GM21367 (cell line): ENCODE measurements around the gene TBC1D8.
A peak's percentile ranks its signal among the peaks of the same experiment; 100 is the strongest.

Experiments used
- ATAC-seq: cut with Tn5 transposase; IDR thresholded peaks from one replicate; pipeline ENCODE4 v1.9.1; 2021; ENCODE audit not compliant: unreplicated experiment

The TBC1D8 gene

DNA sequence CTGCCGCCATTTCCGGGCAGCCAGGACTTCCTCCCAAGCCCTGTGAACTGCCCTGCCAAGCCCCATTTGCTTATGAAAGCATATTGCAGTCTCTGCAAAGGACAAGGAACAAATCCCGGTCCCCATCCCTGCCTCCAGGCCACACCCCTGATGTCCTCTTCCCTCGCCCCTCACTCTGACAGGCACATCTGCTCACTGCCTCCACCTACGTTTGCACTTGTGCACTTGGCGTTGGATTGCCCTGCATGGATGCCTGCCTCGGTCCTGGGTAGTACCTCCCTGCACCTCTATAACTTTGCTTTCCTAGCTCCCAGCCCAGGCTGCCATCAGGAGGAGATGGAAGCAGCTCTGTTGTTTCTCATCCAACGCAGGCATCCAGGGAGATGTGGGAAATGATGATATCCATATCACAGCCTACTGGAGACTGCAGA lies 168.7 kb downstream of the TBC1D8 start:
- ATAC-seq, result no peak

DNA sequence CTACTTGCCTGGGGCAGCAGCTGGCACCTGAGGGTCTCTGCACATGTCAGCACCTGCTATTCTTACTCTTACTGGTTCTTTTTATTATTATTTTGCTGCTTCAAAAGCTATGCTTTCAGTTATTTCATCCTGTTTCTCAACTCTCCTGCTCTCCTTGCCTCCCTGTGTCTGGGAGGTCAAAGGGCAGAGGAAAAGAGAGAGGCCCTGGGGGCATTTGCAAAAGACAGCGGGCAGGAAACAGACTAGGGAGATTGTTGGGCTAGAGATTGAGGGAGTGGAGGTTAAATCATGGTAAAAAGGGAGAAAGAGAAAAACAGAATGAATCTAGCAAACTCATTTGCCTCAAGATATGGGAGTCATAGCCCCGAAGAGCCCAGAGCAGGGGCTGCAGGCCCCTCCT lies 170.2 kb downstream of the TBC1D8 start:
- ATAC-seq, result no peak

GRCh38 chr2:100980046-100980445 lies 171.1 kb downstream of the TBC1D8 start:
- ATAC-seq, result no peak

DNA sequence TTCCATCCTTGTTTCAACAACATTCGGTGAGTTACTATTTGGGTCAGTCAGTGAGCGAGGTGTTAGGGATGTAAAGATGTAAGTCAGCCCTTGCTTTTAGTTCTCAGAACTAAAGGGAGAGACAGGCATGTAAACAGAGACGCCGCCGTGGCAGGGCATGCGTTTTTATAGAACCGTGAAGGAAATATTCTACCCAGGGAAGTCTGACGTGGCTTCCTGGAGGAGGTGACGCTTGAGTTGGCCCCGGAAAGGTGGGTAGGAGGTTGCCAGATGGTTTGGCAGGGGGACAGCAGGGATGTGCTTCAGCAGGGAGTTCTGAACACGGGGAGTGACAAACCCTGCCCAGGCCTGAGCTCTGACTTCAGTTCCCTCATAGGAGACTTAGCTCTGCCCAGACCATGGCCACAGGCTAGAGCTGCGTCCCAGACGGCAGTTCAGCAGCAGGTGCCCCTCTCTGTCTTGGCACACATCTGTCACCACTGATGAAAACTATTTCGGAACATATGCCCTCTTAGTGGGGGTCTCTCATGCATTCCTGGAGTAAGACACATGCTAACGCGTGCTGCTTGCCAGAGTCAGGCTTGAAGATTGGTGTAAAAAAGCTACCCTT lies 172.5 kb downstream of the TBC1D8 start:
- ATAC-seq, result no peak

- ATAC-seq, result no peak
These were observed 173.7 kb downstream of the TBC1D8 start for GRCh38 chr2:100977511-100977910.

- ATAC-seq, result peak; percentile 76
These were observed 174.4 kb downstream of the TBC1D8 start for GRCh38 chr2:100976645-100977391.

DNA sequence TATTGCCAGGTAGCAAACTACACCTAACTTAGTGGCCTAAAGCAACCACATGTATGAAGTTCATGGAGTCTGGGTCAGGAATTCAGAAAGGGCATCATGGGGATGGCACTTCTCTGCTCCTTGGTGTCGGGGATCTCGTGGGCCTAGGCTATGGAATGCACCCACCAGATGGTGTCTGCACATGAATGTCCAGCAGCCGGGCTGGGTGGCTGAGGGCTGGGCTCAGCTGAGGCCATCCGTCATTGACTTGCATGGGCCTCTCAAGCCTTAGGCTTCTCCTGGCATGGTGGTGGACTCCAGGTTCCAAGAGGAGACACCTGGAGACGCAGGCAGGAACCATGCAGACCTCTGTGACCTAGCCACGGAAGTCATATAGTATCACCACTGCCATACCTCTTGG lies 175.1 kb downstream of the TBC1D8 start:
- no peak for ATAC-seq

- ATAC-seq, result no peak
These were observed 175.7 kb downstream of the TBC1D8 start for GRCh38 chr2:100975521-100975785.

DNA sequence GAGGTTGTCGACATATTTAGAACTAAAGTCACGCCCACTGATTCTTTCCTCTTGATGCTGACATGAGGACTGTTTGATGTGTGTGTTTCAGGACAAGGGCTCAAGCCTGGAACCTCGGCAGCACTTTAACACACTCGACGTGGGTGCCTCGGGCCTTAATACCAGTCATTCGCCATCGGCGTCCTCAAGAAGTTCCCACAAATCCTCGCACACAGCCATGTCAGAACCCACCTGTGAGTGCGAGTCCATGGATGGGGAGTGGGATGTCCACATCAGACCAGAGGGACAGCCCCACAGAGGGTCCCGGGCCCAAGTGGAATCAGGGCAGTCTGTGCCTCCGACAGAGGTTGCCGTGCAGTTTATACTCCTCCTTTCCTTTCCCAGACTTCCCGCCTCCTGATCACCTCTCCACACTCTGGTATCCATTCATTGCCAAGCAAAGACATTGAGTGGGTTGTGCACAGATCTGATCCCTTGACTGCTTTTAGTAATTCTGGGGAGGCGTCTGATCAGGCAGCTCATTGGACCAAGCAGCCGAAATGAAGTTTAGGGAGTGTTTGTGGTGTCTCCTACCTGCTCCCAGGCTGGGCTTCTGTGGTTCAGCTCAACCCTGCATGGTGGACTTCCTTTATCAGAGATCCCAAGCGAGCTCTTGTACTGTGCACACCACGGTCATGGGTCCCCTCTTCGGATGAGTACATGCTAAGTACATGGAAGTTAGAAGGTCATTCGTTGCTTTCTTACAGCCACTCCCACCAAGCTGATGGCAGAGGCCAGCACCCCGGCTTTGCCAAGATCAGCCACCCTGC lies 176.3 kb downstream of the TBC1D8 start:
- no peak for ATAC-seq

GRCh38 chr2:100972452-100972851 lies 178.7 kb downstream of the TBC1D8 start:
- no peak for ATAC-seq

DNA sequence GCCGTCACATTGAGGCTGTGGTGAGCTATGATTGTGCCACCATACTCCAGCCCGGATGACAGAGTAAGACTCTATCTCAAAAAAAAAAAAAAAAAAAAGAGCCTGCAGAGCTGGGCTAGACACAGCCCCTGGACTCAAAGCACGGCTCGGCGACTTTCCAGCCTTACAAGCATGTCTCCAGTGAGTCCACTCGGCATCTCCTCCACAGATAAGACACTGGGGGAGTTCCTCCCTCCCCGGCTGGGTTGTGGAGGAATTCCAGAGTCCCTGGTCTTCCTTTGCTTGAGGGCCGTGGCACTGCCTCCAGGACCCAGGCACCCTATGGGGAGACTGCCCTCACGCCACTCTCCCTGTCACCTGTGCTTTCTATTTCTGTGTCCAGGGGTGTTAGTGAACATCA lies 180.0 kb downstream of the TBC1D8 start:
- no peak for ATAC-seq

DNA sequence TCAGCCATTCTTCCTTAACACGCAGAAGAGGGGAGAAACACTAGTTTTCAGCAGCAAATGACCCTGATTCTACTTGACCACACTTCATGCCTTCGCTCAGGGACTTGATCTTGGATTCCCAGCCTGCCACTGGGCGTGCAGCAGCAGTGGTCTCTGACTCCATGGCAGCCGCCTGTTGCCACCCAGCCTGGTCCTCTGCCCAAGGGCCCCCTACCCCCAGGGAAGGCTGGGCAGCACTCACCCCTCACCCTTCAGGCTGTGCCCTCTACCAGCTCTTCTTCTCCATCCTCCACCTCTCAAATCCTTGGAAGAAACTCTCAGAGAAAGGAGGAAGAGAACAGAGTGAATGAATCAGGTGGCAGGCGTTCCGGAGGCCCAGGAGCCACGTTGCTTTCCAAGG lies 181.2 kb downstream of the TBC1D8 start:
- ATAC-seq, result no peak

DNA sequence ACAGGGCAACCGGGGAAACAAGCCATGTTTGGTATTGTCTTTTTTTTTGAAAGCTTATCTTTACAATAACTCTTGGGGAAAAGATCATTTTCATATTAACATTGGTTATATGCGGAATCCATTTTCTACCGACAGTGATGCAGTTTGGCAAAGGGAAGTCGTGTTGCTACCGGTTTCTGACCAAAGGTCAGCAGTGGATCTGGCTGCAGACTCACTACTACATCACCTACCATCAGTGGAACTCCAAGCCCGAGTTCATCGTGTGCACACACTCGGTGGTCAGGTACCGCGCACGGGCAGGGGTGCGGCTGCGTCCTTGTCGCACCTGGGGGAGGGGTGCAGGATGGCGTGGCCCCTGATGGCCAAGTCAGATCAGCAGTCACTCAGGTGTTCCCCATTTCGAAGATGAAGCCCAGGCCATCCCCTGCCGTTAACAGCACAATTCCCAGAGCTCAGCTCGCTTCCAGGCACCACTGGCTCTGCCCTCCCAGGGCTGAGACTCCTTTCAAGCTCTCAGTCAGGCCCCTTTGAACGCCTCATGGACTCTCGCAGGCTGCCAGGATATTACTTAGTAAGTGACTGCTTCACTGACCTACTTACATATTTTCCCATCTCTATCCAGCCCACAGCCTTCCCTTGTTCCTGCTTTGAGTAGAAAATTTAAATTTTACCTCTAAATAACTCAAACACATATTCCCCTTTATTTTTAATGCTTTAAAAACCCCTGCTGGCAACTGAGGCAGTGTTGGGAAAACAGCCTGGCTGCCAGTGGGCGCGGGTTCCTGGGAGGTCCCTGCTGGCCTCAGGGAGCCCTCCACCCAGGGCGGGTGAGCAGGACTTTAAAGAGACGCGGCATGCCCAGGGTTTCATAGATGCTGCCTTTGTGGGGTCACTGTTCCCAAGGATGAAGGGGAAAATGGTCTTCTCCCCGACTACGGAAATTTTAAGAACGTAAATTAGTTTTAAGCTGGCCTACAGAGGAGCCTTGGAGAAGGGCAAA lies 182.7 kb downstream of the TBC1D8 start:
- no peak for ATAC-seq

GRCh38 chr2:100967716-100968115 lies 183.5 kb downstream of the TBC1D8 start:
- no peak for ATAC-seq

DNA sequence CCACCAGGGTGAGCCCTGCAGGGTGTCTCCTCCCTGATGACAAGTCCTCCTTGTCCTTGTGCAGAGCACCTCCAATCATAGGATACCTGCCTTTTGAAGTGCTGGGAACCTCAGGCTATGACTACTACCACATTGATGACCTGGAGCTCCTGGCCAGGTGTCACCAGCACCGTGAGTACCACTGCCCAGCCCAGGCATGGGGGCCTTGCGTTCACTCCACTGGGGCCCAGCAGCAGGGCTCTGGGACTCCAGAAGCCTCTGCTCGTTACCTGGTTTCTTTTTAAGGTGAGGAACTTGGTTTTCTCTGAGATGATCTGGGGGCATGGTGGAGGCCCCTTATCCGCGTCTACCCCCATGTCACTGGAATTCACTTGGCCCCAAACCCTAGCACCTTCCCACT lies 185.6 kb downstream of the TBC1D8 start:
- ATAC-seq, result no peak

GRCh38 chr2:100964681-100965169 lies 186.5 kb downstream of the TBC1D8 start:
- no peak for ATAC-seq

- ATAC-seq, result no peak
These were observed 187.0 kb downstream of the TBC1D8 start for GRCh38 chr2:100964222-100964621.

DNA sequence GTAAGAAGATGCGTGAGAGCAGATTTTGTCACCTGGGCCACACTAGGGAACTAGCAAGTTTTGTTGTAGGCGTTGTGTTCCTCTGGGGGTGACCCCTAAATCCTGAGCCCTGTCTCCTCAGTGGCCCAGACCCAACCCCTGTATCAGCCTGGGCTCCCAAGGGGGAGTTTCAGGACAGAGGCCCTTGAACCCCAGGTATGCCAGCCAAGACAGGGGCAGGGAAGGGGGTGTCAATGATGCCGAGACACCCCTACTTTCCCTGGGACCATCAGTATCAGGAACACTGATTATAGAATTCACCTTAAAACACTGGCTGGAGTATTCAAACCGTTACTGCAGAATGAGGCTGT lies 188.2 kb downstream of the TBC1D8 start:
- no peak for ATAC-seq

DNA sequence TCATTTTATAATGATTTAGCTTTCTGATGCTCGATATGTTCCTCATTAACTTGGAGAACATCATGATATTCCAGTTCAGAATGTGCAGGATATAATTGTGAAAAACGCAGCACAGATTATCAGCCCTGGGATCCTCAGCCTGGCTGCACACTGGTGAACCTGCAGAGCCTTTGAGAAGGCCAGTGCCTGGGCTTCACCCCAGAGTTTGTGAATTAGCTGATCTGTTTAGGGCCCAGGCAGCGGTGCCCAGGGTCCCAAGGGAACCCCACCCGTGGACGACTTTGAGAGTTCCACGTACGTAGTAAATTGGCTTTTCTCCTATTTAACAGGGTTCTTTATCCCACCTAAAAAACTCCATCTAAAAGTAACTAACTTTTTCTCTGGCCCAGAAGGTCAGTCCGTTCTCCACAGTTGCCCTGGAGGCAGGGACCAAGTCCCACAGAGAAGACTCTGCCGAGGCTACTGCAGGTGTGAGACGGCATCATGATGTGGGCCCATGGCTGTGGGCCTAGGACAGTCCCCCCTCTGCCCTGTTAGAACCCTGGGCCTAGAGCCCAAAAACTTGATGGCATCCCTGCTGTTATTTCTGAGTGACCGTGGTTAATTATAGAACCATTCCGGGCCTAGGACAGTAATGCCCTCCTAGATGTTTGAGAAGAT lies 188.7 kb downstream of the TBC1D8 start:
- no peak for ATAC-seq

DNA sequence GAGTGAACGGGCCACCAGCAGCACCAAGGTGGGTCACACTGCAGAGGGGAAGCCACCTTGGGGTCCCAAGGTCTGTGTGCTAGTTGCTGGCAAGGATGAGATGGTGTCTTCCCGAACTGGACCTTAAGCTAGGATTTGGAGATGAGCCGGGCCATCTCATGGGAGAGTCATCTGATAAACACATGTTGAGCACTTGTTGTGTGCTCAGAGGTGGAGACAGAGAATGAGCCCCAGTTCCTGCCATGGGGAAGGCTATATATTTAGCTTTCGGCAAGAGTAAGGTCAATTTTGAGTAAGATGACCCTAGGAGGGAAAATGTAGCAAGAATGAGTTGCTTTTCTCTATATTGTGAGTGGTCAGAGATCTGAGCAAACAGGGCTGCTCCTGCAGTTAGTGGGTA lies 190.5 kb downstream of the TBC1D8 start:
- no peak for ATAC-seq
